ENCODE results near the gene RRP36.

- TF ChIP-seq CTCF (IDR thresholded peaks at IDR 0.05; ENCODE audit: poor library complexity) (no peak), EZH2 (IDR thresholded peaks at IDR 0.05; ENCODE audit: borderline replicate concordance) (no peak), EZH2phosphoT487 (IDR thresholded peaks at IDR 0.05; ENCODE audit: low read depth, severe bottlenecking, unreplicated experiment) (no peak)
Measured at GRCh38 chr6:43045371-43045930, 24.0 kb downstream of the RRP36 start.

Data from hepatocyte (in vitro differentiated cells).